HG03196 (cell line): ENCODE results near the gene OSBPL3.

Source experiments
- ATAC-seq: cut with Tn5 transposase; IDR thresholded peaks from one replicate; pipeline ENCODE4 v1.9.1; 2021; ENCODE audit not compliant: unreplicated experiment

The OSBPL3 gene

GRCh38 chr7:24899905-24900304 lies 80.1 kb downstream of the OSBPL3 start:
- ATAC-seq, result peak; percentile 39

DNA sequence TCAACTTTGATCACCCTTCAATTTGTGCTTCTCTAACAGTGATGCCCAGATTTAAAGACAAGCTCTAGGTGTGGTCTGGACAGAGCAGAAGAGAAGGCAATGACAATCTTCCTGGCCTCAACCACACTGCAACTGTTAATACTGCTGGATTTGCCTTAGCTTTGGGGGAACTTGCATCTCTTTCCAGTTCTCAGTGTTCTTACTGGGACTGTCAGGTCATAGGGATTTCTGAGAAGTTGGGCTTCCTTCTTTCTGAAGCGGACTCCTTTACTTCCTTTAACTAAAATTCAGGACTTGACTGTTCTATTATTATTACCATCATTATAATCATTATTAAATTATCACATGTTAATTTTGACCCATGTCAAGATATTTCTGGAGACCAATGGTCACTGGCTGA lies 80.8 kb downstream of the OSBPL3 start:
- ATAC-seq, result no peak

GRCh38 chr7:24898691-24899090 lies 81.3 kb downstream of the OSBPL3 start:
- ATAC-seq, result no peak

GRCh38 chr7:24896031-24896501 lies 83.9 kb downstream of the OSBPL3 start:
- peak; percentile 38 for ATAC-seq

GRCh38 chr7:24894429-24895221 lies 85.4 kb downstream of the OSBPL3 start:
- no peak for ATAC-seq

DNA sequence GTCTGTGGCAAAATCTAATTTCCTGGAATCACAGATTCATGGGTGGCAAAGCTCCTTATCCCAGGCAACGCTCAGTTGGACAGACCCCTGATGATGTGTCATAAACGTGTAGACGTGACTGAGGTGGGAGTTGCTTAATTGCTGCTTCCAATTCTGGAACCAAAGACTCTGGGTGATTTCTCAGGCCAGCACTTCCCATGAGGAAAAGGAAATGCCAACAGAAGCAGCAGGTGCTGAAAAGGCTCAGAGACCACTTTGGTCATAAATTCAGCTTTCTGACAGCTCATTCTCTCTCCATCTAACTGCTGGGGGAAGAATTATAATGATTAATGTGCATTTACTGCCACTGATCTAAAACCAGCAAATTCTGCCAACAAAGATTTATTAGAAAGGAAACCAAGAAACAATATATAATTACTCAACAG lies 88.7 kb downstream of the OSBPL3 start:
- ATAC-seq, result no peak

DNA sequence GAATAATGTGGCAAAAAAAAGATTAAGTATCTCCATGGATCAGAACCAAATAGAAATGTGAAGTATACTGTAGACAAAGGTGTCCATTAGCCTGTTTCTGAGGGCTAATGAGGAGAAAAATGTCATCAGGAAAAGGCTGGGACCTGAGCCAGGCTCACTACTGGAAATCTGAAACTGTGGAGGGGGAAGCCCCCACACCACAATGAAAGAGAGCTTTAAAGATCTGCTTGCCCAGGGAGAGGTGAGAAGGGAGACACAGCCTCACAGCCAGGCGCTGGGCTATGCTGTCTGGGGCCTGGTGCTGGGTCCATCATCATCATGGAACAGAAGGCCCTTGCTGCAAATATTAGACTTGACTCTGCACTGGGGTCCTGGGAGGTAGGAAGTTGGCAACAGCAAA lies 90.4 kb downstream of the OSBPL3 start:
- no peak for ATAC-seq

DNA sequence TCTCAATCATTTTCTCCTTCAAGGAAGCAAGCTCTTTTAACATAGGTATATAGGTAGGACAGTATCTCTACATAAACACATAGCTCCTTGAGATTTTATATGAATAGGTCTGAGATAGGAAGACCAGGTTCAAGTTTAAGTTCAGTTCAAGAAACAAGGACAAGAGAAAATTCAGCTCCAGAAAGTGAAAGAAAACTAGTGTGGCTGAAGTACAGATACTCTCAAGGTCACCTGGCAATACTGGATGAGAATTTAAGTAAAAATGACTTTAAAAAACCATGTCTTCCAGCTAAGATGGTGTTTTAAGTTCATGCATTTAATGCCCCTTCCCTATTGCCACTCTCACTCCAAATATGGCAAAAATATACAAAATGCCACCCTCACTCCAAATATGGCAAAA lies 91.3 kb downstream of the OSBPL3 start:
- no peak for ATAC-seq

GRCh38 chr7:24885716-24886115 lies 94.3 kb downstream of the OSBPL3 start:
- no peak for ATAC-seq

DNA sequence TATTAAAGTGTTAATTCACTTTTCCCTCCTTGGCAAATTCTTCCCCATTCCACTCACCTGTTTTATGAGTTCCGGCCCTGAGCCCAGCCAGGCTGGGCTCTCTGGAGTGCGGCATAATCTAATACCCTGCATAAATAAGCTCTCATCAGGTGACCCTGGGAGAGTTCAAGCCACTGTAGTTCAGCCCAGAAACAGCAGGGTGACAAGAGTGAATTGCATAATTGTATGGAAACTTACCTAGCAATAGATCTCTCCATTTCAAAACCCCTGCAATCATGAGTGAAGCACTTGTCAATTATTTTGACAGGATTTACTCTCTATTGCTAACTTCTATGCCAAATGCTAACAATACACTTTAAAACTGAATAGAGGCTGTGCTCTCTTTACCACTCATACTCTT lies 94.7 kb downstream of the OSBPL3 start:
- ATAC-seq, result no peak

GRCh38 chr7:24884401-24884800 lies 95.6 kb downstream of the OSBPL3 start:
- no peak for ATAC-seq

- no peak for ATAC-seq
Observed at GRCh38 chr7:24883622-24884013, 96.4 kb downstream of the OSBPL3 start.

GRCh38 chr7:24882989-24883621 lies 96.9 kb downstream of the OSBPL3 start:
- no peak for ATAC-seq

DNA sequence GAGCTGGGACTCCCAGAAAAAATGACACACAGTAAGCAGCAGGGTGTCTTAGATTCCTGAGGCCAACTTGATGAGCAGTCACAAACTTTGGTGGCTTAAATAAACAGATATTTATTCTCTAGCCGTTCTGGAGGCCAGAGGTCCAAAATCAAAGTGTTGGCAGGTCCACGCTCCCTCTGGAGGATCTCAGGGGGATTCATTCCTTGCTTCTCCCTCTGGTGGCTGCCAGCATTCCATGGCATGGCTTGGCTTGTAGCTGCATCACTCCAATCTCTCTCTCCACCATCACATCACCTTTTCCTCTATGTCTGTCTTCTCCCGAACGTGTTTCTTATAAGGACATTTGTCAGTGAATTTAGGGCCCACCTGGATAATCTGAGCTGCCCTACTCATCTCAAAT lies 98.4 kb downstream of the OSBPL3 start:
- ATAC-seq, result no peak

DNA sequence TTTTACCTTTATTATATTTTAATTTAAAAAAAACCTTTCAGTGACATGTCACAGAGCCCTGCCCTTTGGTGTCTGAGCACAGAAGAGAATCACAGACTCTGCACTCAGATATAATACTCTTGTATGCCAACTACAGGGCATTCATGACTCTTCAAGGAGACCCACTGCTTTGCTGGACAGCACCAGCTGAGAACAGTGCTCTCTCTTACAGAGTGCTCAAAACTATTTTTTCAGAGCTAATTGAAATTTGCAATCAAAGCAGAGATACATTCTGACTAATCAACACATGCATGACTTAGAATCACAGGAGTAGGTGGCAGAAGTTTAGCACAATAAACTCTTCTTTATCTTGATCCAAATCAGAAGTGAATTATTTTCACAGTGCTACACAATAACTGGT lies 99.1 kb downstream of the OSBPL3 start:
- ATAC-seq, result no peak

GRCh38 chr7:24879291-24879690 lies 100.7 kb downstream of the OSBPL3 start:
- ATAC-seq, result no peak

DNA sequence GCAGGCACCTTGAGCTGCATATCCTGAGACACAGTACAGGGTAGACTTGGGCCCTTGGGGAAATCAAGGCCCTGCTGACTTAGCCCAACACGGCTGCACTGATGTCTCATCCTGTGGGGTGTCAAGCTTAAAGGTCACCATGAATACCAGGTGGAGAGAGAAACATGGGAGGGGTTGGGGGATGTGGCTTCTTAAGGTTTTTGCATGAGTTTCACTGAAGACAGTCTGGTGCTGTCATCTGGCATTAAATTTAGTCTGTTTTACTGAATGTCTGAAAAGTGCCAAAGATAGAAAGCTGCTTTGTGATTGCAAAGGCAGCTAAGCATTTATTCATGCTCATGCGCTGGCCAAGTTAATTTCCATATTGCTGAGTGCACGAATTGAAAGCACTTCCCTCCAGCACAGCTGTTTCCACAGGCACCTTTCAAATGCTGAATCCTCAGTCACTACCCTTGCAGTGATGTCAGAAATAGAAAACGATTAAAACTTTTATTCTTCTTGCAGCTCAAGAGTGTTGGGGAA lies 102.1 kb downstream of the OSBPL3 start:
- peak; percentile 88 for ATAC-seq

DNA sequence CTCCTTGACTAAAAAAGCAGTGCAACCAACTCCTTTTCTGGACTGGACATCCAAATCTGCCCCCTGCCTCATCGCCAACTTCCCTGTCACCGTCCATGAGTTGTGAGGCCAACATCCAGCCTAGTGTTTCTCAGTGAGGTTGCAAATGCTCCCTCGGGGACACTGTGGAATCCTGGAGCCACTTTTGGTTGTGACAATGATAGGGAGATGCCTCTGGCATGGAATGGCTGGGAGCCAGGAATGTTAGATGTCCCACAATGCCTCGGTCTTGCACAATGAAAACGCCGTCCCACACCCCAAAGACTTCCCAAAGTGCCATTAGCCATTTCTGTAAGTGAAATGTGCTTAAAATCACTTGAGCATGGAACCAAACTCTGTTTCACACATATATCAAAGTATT lies 105.2 kb downstream of the OSBPL3 start:
- ATAC-seq, result no peak

DNA sequence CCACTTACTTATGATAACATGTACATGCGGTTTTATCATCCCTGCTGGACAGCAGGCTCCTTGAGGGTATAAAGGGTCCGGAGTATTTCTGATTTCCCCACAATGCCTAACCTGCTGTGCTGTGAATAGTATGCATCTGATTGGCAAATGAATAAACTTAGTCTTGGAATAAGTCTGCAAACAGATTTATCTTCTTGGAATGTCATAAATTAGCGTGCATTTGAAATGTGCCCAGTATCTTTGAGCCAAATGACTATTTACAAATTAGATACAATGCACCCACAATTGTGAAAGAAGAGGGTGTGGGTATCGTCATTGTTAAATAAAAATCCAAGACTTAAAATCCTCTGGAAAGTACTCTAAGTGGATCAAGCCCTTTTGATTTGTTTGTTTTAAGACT lies 106.0 kb downstream of the OSBPL3 start:
- no peak for ATAC-seq

- ATAC-seq, result no peak
Observed at GRCh38 chr7:24871770-24872169, 108.2 kb downstream of the OSBPL3 start.

- no peak for ATAC-seq
Observed at GRCh38 chr7:24870766-24871165, 109.2 kb downstream of the OSBPL3 start.

- ATAC-seq, result no peak
Observed at GRCh38 chr7:24869572-24869971, 110.4 kb downstream of the OSBPL3 start.
